RPMI8226 (cell line): ENCODE data around the gene ANTKMT.
"Not testable (repeated sequence)": the region's sequence is repeated elsewhere in the genome, so short reads cannot be mapped to it uniquely, and the experiment has no call there.

Source experiments
- DNase-seq: peaks from one replicate; pipeline ENCODE4 v3.0.0-alpha.2; 2015

ANTKMT gene

DNA sequence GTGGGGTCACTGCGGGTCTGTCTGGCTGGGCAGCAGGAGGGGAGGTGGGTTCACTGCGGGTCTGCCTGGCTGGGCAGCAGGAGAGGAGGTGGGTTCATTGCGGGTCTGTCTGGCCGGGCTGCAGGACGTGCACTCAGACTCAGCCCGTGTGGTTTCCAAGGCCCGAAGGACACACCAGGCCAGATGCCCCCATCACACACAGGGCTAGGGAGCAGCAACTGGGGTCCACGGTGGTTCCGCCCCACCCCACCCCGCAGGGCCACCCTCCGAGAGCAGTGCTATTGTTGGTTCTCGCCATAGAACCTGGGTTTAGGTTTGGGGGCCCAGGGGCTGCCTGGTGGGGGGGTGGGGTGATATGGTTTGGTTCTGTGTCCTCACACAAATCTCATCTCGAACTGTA lies 25.7 kb downstream of the ANTKMT start:
- DNase-seq, result no peak

DNA sequence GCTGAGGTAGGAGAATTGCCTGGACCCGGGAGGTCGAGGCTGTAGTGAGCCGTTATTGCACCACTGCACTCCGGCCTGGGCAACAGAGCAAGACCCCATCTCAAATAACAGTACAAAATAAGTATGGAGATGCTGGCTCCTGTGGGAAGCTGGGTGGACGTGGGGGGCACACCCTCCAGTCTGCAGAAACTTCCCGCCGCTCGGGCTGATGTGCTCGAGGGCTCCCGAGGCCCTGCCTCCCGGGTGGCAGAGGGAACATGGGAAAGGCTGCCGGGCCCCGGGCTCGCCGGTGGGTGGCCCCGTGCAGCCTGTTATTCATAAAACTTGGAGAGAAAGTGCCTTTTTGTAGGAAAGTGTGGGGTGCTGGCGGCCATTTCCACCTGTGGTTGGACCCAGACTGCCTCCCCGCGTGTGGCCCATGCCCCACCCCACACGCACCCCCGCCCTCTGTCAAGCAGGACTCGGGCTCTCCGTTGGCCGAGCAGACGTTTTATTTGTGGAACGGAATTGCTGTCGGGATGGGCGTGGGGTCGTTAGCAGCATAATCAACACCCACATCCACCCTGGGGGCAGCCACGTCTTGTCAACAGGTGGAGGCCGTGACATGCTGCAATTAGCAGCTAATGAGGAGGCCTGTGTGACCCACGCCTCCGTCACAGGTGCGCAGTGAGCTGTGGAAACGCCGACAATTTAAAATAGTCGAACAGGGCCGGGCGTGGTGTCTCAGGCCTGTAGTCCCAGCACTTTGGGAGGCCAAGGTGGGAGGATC lies 27.2 kb downstream of the ANTKMT start:
- DNase-seq, result no peak

- DNase-seq, result no peak
These were observed 28.1 kb downstream of the ANTKMT start for GRCh38 chr16:749010-749409.

DNA sequence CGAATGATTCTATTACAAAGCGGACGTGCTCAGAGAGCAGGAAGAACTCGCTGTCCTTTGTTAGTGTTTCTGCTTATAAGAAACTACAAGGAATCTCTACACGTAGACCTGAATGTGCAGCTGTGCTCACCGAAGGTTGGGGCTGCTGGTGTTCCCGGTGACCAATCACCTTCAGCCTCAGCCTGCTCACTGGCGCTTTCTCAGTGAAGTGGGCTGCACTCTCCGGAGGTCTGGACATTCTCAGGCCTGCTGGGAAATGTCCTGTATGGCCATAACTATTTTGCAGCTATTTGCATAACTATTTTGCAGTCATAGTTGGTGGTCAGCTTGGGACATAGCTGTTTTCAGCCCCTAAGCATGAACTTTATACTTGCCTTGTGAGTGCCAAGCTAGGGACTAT lies 29.5 kb downstream of the ANTKMT start:
- no peak for DNase-seq

- no peak for DNase-seq
These were observed 30.4 kb downstream of the ANTKMT start for GRCh38 chr16:751152-752006.

DNA sequence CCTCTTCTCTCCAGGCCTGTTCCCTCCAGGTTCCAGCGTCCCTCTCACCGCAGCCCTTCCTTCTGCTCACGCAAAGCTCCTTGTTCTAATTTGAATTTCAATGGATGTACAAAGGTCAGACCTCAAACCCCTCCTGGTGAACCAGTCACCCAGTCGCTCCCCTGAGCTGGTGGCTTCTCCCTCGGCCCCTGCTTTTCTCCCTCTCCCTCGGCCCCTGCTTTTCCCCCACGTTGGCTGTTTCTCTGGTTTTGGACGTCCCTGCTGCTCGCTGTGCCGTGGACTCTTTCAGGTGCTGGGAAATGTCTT lies 31.0 kb downstream of the ANTKMT start:
- no peak for DNase-seq

DNA sequence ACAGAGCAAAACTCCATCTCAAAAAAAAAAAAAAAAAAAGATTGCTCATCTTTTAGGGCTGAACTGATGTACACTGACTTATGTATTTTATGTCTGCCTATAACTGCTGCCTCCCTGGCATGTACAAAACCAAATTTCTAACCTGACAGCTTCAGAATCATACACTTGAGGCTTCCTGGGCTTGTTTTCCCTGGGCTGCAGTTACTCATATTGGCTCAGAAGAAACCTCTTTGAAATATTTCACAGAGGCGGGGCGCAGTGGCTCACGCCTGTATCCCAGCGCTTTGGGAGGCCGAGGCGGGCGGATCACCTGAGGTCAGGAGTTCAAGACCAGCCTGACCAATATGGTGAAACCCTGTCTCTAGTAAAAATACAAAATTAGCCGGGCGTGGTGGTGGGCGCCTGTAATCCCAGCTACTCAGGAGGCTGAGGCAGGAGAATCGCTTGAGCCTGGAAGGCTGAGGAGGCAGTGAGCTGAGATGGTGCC lies 33.2 kb downstream of the ANTKMT start:
- DNase-seq, result not testable (repeated sequence)

DNA sequence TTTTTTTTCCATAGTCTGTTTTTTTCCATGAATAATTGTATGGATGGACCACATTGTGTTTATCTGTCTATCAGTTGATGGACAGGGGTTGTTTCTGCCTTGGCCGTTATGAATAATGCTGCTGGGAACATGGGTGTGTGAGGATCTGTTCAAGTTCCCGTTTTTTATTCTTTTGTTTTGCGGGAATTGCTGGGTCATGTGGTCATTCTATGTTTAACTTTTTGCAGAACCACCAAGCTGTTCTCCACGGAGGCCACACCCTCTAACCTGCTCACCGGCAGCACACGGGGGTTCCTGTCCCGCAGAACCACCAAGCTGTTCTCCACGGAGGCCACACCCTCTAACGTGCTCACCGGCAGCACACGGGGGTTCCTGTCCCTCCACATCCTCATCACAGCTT lies 33.7 kb downstream of the ANTKMT start:
- no peak for DNase-seq

GRCh38 chr16:756428-756827 lies 35.5 kb downstream of the ANTKMT start:
- DNase-seq, result no peak

- DNase-seq, result no peak
These were observed 38.4 kb downstream of the ANTKMT start for GRCh38 chr16:759110-759910.

DNA sequence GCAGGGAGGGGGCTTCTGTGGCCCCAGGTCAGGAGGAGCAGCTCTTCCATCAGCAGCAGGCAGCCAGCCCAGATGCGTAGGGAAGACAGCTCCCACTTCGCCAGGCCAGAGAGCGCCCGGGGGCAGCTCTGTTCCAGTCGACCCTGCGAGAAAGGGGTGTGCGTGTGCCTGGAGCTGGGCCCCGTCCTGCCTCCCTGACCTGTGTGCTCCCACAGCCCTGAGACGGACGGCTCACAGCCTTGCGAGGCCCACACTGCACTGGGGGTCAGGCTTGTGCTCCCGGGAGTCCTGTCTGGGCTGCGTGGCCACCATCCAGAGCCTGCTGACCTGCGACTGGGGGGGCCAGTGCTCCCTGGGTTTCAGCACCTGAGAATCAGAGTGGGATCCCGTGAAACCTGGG lies 39.1 kb downstream of the ANTKMT start:
- DNase-seq, result no peak

DNA sequence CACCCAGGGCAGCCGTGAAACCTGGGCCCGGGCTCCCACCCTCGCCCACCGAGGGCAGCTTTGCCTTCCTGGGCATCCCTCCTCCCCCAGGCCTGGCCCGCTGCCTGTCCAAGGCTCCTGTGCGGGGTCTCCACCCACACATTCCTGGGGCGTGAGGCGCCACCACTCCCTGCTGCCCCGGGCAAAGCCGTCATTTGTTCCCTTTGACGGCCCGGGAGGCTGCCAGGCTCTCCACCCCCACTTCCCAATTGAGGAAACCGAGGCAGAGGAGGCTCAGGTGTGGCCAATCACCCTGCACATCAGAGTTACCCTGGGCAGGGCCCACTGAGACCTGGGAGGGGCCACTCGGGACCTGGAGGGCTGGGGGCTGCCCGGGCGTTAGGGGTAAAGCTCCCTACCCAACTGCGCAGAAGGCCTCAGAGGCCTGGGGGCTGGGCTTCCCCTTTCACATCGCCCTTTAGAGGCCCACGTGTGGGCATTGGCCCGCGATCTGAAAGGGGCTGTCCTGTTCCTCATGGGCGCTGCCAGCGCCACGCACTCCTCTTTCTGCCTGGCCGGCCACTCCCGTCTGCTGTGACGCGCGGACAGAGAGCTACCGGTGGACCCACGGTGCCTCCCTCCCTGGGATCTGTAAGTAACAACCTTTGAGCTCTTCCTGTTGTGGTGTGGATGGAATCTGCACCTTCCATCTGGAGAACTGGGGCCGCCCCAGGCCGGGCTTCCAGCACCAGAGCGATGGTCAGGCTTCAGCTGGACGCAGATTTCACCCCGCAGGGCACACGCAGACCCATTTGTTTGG lies 39.8 kb downstream of the ANTKMT start, which contains the start of gene MSLN:
Gene MSLN, plus strand, starts transcription at position 190 of the 799 bp plus-strand sequence. CDS start 1,947 bp downstream, outside the sequence.
- no peak for DNase-seq

DNA sequence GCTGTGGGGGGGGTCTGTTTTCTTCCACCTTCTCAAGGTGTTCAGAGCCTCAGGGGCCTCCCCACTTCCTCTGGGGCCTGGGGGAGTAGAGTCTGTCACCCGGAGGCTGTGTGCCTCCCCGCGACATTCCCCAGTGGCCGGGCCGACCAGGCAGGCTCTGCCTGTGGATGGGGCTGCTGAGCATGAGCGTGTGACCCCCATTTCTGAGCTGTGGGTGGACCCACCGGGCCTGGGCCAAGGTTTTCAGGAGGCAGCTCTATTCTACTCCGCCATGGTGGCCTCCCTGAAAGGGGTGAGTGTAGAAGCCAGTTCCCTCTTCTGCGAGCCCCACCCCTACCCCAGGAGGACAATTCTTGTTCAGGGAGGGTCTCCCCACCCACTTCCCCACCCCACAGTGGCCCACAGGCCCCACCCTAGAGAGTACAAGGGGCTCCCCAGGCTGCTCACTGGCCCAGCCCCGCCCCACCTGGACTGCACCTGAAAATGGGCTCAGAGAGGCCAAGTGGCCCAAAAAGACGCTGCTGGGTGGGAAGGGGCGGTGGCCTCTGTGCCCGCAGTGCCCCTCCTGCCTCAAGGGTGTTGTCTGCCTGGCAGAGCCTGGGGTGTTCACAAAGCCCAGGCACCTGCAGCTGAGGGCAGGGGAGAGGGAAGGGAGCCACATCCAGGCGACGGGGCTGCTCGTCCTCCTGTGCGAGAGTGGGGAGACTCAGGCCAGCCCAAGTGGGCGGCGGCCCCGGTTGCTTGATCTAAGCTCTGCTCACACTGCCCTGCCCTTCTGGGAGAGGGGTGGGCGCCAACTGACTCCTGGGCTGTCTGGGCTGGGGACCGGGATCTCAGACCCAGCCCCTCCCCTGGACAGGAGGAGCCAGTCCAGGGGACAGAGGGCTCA lies 40.9 kb downstream of the ANTKMT start:
- no peak for DNase-seq

DNA sequence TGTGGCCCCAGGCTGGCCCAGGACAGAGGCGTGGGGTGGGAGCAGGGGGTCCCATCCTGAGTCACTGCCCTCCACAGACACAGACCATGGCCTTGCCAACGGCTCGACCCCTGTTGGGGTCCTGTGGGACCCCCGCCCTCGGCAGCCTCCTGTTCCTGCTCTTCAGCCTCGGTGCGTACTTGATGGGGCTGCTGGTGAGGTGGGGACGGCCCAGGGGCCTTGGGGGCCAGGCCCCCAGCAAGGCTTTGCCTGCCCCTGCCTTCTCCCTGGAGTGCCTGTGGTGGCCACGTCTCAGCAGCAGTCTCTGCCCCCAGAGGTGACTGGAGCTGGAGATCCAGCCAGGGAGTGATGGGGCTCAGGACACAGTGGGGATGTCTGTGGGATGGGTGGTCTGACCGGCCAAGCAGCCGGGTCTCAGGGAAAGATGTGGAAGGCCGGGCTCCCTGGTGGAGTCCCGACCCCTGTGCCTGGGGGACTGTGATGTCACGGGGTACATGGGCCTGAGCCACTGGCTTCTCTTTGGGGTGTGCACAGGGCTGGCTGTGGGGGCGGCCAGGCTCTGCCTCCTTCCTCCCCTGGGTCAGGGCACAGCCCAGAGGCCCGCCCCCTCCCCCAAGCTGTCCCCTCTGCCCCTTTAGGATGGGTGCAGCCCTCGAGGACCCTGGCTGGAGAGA lies 41.8 kb downstream of the ANTKMT start:
- DNase-seq, result no peak

GRCh38 chr16:763369-764183 lies 42.6 kb downstream of the ANTKMT start:
- no peak for DNase-seq

- DNase-seq, result no peak
These were observed 43.3 kb downstream of the ANTKMT start for GRCh38 chr16:764184-764750.

DNA sequence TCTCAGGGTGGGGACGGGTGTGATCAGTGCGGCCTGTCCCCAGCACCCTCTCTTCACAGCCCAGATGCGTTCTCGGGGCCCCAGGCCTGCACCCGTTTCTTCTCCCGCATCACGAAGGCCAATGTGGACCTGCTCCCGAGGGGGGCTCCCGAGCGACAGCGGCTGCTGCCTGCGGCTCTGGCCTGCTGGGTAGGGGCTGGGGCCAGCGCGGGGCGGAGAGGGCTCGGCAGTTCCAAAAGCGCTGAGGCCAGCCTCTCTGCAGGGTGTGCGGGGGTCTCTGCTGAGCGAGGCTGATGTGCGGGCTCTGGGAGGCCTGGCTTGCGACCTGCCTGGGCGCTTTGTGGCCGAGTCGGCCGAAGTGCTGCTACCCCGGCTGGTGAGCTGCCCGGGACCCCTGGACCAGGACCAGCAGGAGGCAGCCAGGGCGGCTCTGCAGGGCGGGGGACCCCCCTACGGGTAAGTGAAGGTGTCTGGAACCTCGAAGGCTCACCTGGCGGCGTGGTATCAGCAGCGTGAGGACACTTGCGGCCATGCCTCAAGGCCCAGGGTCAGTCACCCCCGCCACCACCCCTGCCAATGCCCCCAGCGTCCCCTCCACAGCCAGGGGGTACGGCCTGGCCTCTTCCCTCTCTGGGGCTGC lies 44.0 kb downstream of the ANTKMT start:
- no peak for DNase-seq

- no peak for DNase-seq
These were observed 44.5 kb downstream of the ANTKMT start for GRCh38 chr16:765488-765865.
